Central memory CD4-positive, alpha-beta T cell (primary cell): Measurements from ENCODE around the gene GRIK3.

ENCODE experiments used
- DNase-seq: peaks from one replicate; pipeline ENCODE4 v3.0.0; 2022

GRIK3 gene

GRCh38 chr1:36871146-36871971 is 163.0 kb downstream of the GRIK3 start:
- DNase-seq = no peak

GRCh38 chr1:36869826-36870225 is 164.5 kb downstream of the GRIK3 start:
- no peak for DNase-seq

GRCh38 chr1:36869054-36869453 is 165.3 kb downstream of the GRIK3 start:
- no peak for DNase-seq

- DNase-seq = no peak
Observed at GRCh38 chr1:36867575-36867974, 166.7 kb downstream of the GRIK3 start.

GRCh38 chr1:36866169-36866814 is 168.0 kb downstream of the GRIK3 start:
- no peak for DNase-seq

- no peak for DNase-seq
Observed at GRCh38 chr1:36865602-36865900, 168.8 kb downstream of the GRIK3 start.

- no peak for DNase-seq
Observed at GRCh38 chr1:36864823-36865601, 169.3 kb downstream of the GRIK3 start.

GRCh38 chr1:36864182-36864822 is 170.0 kb downstream of the GRIK3 start:
- DNase-seq = no peak

- DNase-seq = no peak
Observed at GRCh38 chr1:36863500-36863899, 170.8 kb downstream of the GRIK3 start.

- DNase-seq = no peak
Observed at GRCh38 chr1:36863061-36863460, 171.3 kb downstream of the GRIK3 start.

- DNase-seq = no peak
Observed at GRCh38 chr1:36861375-36861774, 172.9 kb downstream of the GRIK3 start.

GRCh38 chr1:36859926-36860325 is 174.4 kb downstream of the GRIK3 start:
- no peak for DNase-seq

GRCh38 chr1:36858981-36859380 is 175.3 kb downstream of the GRIK3 start:
- DNase-seq = no peak

GRCh38 chr1:36858553-36858952 is 175.8 kb downstream of the GRIK3 start:
- no peak for DNase-seq

- no peak for DNase-seq
Observed at GRCh38 chr1:36857754-36858153, 176.6 kb downstream of the GRIK3 start.

- DNase-seq = no peak
Observed at GRCh38 chr1:36855699-36856494, 178.4 kb downstream of the GRIK3 start.

- no peak for DNase-seq
Observed at GRCh38 chr1:36853638-36854037, 180.7 kb downstream of the GRIK3 start.

- no peak for DNase-seq
Observed at GRCh38 chr1:36852586-36852985, 181.7 kb downstream of the GRIK3 start.

GRCh38 chr1:36851595-36851994 is 182.7 kb downstream of the GRIK3 start:
- no peak for DNase-seq

- DNase-seq = no peak
Observed at GRCh38 chr1:36851087-36851486, 183.2 kb downstream of the GRIK3 start.

- DNase-seq = no peak
Observed at GRCh38 chr1:36849956-36850355, 184.4 kb downstream of the GRIK3 start.

- no peak for DNase-seq
Observed at GRCh38 chr1:36847761-36848160, 186.6 kb downstream of the GRIK3 start.
